ENCODE data around the gene PM20D1.

Gene PM20D1

GRCh38 chr1:205792481-205792881 lies 57.5 kb downstream of the PM20D1 start:
- no peak for TF ChIP-seq CTCF (IDR thresholded peaks at IDR 0.05; ENCODE audit: insufficient read depth, missing control alignments)
- FAIRE-seq: no peak

GRCh38 chr1:205791568-205792180 lies 58.3 kb downstream of the PM20D1 start:
- peak; percentile 83 for DNase-seq (ENCODE audit: insufficient read length, low spot score)
- TF ChIP-seq CTCF (IDR thresholded peaks at IDR 0.05; ENCODE audit: insufficient read depth, missing control alignments): peak; percentile 91
- peak; percentile 61 for FAIRE-seq

More at GRCh38 chr1:205792481-205792881, 57.5 kb downstream of the PM20D1 start:
- DNase-seq (ENCODE audit: insufficient read length, low spot score): no peak

GRCh38 chr1:205787287-205787916 lies 62.5 kb downstream of the PM20D1 start:
- no peak for DNase-seq (ENCODE audit: insufficient read length, low spot score)
- no peak for FAIRE-seq
- no peak for TF ChIP-seq CTCF (IDR thresholded peaks at IDR 0.05; ENCODE audit: insufficient read depth, missing control alignments)

GRCh38 chr1:205786601-205787000 lies 63.3 kb downstream of the PM20D1 start:
- no peak for FAIRE-seq
- TF ChIP-seq CTCF (IDR thresholded peaks at IDR 0.05; ENCODE audit: insufficient read depth, missing control alignments): no peak
- DNase-seq (ENCODE audit: insufficient read length, low spot score): no peak

DNA sequence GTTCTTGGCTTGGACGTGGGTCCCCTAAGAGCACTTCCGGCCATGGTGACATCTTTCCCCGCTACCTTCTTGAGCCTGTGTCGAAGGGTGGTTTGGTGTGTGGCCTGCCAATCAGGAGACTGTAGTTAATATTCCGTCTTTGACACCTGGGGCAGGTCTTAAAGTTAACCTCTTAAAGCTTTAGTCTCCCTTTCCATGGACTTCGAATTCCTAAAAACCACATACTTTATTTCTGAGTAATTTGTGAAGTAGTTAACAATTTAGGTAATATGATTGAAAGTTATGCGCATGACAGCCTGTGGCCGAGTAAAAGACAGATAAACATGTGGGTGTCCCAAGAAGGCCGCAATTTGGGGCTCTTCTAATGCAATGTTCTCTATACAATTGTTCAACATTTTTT lies 64.5 kb downstream of the PM20D1 start:
- no peak for TF ChIP-seq CTCF (IDR thresholded peaks at IDR 0.05; ENCODE audit: insufficient read depth, missing control alignments)
- DNase-seq (ENCODE audit: insufficient read length, low spot score): no peak
- FAIRE-seq: no peak

DNA sequence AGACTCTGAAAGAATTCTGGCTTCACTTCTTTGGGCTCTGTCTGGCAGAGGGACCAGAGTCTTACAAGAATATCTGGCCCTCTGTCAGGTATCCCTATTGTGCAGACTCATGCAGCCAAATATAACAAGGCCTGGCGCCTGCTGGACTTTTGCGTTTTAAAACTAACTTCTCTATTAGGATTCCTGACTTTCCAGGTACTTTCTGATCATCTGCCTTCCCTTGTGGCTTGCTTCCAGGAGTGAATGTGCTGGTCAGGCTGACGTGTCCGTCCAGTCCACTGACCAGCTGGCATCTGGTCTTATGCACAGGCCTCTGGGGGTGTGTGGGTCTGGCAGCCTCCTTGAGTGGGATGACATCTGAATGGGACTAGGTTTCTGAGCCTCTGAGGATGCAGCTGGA lies 66.0 kb downstream of the PM20D1 start:
- no peak for DNase-seq (ENCODE audit: insufficient read length, low spot score)
- TF ChIP-seq CTCF (IDR thresholded peaks at IDR 0.05; ENCODE audit: insufficient read depth, missing control alignments): no peak
- no peak for FAIRE-seq

DNA sequence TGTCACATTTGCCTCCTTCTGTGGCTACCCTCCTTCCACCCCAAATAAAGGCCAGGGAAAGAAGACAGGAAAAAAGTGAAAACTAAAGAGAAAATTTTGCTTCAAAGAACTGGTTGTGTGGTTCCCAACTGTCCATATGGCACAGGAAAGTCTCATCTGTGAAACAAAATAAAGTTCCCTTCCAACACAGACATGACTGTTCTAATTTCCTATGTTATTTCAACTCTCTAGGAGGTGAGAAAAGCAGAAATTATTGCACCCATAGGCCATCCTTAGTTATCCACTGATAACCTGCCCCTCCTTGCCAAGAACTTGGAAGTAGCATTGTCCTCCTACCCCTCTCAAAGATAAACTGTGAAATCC lies 66.5 kb downstream of the PM20D1 start:
- DNase-seq (ENCODE audit: insufficient read length, low spot score) (no peak), FAIRE-seq (no peak)
- TF ChIP-seq CTCF (IDR thresholded peaks at IDR 0.05; ENCODE audit: insufficient read depth, missing control alignments): no peak

Measured in D721Med (cell line).